SH-SY5Y (cell line): ENCODE results near the gene POLA2.

ENCODE experiments used
- GATA2 ChIP-seq: IDR thresholded peaks from 2 replicates; pipeline ENCODE4 v1.6.1; 2011; ENCODE audit warnings: mild to moderate bottlenecking, low read depth, low read length
- GATA3 ChIP-seq: IDR thresholded peaks from 2 replicates; pipeline ENCODE4 v1.6.1; 2011; ENCODE audit warnings: low read depth, mild to moderate bottlenecking, low read length, moderate library complexity

DNA sequence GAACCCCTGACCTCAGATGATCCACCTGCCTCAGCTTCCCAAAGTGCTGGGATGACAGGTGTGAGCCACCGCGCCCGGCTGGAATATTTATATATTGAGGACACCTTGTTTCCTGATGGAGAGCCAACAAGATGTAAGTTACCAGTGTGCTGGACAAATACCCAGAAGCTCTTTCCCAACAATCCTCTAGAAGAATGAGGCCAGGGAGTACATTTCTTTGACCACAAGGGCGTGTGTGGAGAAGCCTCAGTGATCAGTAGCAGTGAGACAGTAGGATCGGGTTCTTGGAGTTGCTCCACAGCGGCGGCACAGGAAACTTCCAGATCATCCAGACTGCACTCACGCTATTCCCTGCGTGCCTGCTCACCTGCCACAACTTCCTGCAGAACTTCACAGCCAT, 10.3 kb upstream of the POLA2 start:
- no peak for TF ChIP-seq GATA2
- TF ChIP-seq GATA3 = no peak
